ENCODE measurements around the gene ZNF555. TPM values are rescaled to one million over a fixed set of nuclear protein-coding genes. Genes with fewer than 3 reads are reported as not detected.

Gene ZNF555
- total RNA-seq, 1 donor from 2014 or later, result 6.9 TPM

DNA sequence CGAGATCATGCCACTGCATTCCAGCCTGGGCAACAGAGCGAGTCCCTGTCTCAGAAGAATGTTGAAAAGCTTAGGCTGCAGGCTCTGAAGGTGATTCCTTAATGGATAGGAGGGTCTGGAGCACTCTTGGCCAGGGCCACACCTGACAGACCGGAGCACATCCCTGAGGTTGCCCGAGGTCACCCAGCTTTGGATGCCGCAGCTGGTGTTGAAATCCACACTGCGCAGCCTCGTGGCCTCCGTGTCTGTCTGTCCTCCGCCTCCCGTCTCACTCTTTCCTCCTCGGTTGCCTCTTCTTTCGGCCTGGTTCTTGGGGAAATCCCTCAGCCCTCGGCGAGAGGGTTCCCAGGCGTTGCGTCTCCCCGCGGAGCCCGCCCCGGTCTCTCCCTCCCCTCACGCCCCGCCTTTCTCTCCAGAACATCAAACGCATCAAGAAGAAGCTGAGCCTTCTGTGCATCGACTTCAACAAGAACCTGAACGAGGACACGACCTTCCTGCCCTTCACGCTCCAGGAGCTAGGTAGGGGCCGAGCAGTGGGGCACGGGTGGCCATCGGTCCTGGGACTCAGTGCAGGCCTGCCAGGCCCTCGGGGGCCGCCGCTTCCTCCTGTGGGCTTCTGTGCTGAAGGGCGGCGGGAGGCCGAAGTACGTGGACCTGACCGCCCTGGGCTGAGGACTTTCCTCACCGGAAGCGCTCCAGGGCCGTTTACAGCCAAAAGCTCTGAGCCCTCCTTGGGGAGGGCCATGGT is 41.8 kb upstream of the ZNF555 start:
- Histone ChIP-seq H3K27ac (no peak overlapping the region), H3K9me3 (no peaks in the 10 kb centered on the region), H3K4me3 (no peak overlapping the region), H3K4me1 (no peaks in the 10 kb centered on the region), H3K27me3 (no peaks in the 10 kb centered on the region), H3K36me3 (peaks cover 21% of the 10 kb centered on the region)
- DNase-seq (no peak), ATAC-seq (no peak)
- no peak for TF ChIP-seq CTCF (IDR thresholded peaks at IDR 0.05)
- intact Hi-C loops (cut with DNase I), result no loop called here

DNA sequence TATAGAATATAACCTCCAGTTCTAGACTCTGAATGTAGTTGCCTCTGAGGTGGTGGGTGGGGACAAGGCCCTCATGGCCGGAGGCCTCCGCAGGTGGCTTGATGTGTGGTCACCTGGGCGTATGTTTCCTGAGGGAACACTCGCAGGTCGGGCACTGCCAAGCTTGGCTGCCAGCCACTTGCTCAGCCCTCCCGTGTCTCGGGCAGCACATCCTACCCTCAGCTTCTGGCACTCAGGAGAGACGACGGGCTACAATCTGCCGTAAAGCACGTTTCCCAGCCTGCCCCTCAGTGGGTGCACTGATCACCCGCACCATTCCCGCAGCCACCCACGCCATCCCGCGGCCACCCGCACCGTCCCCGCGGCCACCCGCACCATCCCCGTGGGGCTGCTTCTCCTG is 40.8 kb upstream of the ZNF555 start:
- intact Hi-C loops (cut with DNase I), result no loop called here
- peaks cover 13% of the 10 kb centered on the region for H3K36me3 ChIP-seq
- no peaks in the 10 kb centered on the region for H3K9me3 ChIP-seq
- DNase-seq (no peak), ATAC-seq (no peak)
- H3K27ac ChIP-seq, result no peak overlapping the region
- H3K27me3 ChIP-seq, result no peaks in the 10 kb centered on the region
- H3K4me3 ChIP-seq, result no peak overlapping the region
- no peak for TF ChIP-seq CTCF (IDR thresholded peaks at IDR 0.05)
- no peaks in the 10 kb centered on the region for H3K4me1 ChIP-seq

GRCh38 chr19:2802826-2803225 is 38.4 kb upstream of the ZNF555 start:
- H3K27me3 ChIP-seq, result no peaks in the 10 kb centered on the region
- DNase-seq (no peak), ATAC-seq (no peak)
- no peak overlapping the region for H3K4me3 ChIP-seq
- intact Hi-C loops (cut with DNase I), result no loop called here
- H3K27ac ChIP-seq, result no peak overlapping the region
- H3K4me1 ChIP-seq, result no peaks in the 10 kb centered on the region
- peaks cover 19% of the 10 kb centered on the region for H3K36me3 ChIP-seq
- H3K9me3 ChIP-seq, result no peaks in the 10 kb centered on the region
- no peak for TF ChIP-seq CTCF (IDR thresholded peaks at IDR 0.05)

GRCh38 chr19:2803486-2804155 is 37.7 kb upstream of the ZNF555 start:
- no peak for ATAC-seq
- TF ChIP-seq CTCF (IDR thresholded peaks at IDR 0.05), result no peak
- Histone ChIP-seq H3K9me3 (no peaks in the 10 kb centered on the region), H3K27ac (no peak overlapping the region), H3K4me3 (no peak overlapping the region), H3K27me3 (no peaks in the 10 kb centered on the region), H3K4me1 (no peaks in the 10 kb centered on the region), H3K36me3 (peaks cover 14% of the 10 kb centered on the region)
- DNase-seq, result no peak
- intact Hi-C loops (cut with DNase I), result no loop called here

DNA sequence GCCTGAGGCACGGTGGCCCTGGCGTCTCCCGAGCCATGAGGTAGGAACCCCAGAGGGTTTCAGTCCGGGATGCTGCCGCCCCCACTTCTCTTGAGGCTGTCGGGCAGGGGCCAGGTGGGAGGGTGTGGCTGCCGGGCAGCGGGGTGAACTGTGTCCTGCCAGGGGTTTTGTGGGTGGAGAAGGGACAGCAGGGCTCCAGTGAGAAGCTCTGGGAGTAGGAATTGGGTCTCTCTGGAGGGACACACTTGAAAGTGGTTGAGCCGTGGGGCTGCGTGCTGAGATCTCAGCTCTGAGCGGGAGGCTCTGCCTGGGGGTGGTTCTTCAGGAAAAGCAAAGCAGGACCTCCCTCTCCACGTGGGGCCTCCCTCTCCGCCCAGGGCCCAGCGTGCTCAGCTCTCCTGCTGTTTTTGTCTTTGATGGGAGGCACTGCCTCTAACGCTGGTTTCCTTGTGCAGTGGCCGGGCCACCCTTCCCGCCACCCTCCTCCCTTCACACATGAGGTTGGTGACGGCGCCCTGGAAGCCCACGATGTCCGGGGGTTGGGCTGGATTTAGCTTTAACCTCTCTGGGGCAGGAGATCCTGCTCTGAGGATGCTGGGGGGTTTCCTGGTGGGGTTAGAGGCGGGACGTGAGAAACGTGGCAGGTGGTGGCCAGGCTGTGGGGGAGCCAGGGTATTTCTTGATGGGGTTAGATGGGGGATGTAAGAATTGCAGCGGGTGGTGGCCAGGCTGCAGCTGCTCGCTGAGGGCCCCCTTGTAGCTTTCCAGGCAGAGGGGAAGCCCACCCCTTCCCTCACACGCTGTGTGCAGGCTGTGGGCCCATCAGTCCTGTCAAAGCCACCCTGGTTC is 36.9 kb upstream of the ZNF555 start:
- DNase-seq, result no peak
- H3K4me1 ChIP-seq, result no peaks in the 10 kb centered on the region
- TF ChIP-seq CTCF (IDR thresholded peaks at IDR 0.05), result no peak
- intact Hi-C loops (cut with DNase I), result no loop called here
- peaks cover 21% of the 10 kb centered on the region for H3K36me3 ChIP-seq
- H3K4me3 ChIP-seq, result no peak overlapping the region
- no peaks in the 10 kb centered on the region for H3K27me3 ChIP-seq
- no peaks in the 10 kb centered on the region for H3K9me3 ChIP-seq
- H3K27ac ChIP-seq, result no peak overlapping the region
- no peak for ATAC-seq

All from upper lobe of right lung (tissue), 1 donor.